Dendritic cell treated with granulocyte-macrophage colony-stimulating factor and Interleukin-4, amounts not matched to agents 40 ng/mL and 50 ng/mL, for 4 days (primary cell): ENCODE data around the gene UBE2Q2.
"Not testable (repeated sequence)": the region's sequence is repeated elsewhere in the genome, so short reads cannot be mapped to it uniquely, and the experiment has no call there.

ENCODE experiments used
- H3K27ac Mint-ChIP-seq: one replicate; pipeline ENCODE4 v1.8.0; 2022; ENCODE audit warnings: mild to moderate bottlenecking, mixed read lengths
- H3K27me3 Mint-ChIP-seq: one replicate; pipeline ENCODE4 v1.8.0; 2022; ENCODE audit warnings: mild to moderate bottlenecking, mixed read lengths
- H3K36me3 Mint-ChIP-seq: one replicate; pipeline ENCODE4 v1.8.0; 2022; ENCODE audit warnings: low read depth, mixed read lengths
- H3K4me1 Mint-ChIP-seq: one replicate; pipeline ENCODE4 v1.8.0; 2022; ENCODE audit warnings: low read depth, mixed read lengths
- H3K4me3 Mint-ChIP-seq: one replicate; pipeline ENCODE4 v1.8.0; 2022; ENCODE audit warnings: mild to moderate bottlenecking, moderate library complexity, mixed read lengths
- H3K9me3 Mint-ChIP-seq: one replicate; pipeline ENCODE4 v1.8.0; 2022; ENCODE audit warnings: mixed read lengths
- intact Hi-C: fragments of 100-400 bp; cut with micrococcal nuclease; formaldehyde crosslinking; loops from one replicate; pipeline ENCODE4 v1.15.0; 2022

UBE2Q2 gene

DNA sequence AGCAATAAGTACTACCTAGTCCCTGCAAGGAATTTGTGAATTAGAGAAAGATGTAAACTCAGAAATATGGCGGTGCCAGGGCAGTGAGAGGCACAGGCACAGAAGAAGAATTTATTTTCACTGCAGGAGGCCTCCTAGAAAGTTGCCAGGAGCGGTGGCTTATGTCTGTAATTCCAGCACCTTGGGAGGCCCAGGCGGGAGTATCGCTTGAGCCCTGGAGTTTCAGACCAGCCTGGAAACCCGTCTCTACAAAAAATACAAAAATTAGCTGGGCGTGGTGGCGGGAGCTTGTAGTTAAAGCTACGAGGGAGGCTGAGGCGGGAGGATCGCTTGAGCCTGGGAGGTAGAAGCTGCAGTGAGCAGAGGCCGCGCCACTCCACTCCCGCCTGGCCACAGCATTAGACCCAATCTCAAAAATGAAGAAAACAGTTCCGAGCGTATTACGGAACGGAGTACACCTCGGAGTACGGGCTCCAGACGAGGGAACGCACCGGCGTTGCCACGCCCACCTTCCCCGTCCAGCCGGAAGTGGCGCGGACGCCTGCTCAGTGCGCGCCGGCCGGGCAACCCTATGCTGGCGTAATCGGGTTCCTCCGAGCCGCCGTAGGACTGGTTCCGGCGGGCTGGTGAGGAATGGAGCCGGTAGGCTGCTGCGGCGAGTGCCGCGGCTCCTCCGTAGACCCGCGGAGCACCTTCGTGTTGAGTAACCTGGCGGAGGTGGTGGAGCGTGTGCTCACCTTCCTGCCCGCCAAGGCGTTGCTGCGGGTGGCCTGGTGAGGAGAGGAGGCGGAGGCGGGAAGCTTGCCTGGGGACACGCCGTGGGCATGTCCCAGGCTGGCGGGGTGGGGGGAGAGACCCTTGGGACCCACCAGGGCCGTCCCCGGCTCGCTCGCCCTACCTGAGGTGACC lies 60.3 kb downstream of the UBE2Q2 start, which contains the start of gene FBXO22:
FBXO22 (plus strand) TSS at position 548 of the 909 bp plus-strand sequence; CDS start at position 634, 86 bp downstream.
- peaks cover 18% of the 10 kb centered on the region for H3K4me1 Mint-ChIP-seq
- intact Hi-C loops, result loop anchor here (10.0 kb wide), 1 partner anchor 59 kb away; the partner anchor contains the start of gene UBE2Q2
- no peaks in the 10 kb centered on the region for H3K9me3 Mint-ChIP-seq
- no peaks in the 10 kb centered on the region for H3K27me3 Mint-ChIP-seq
- H3K27ac Mint-ChIP-seq, result peak within 1 kb of the TSS; percentile 89
- peak within 1 kb of the TSS; percentile 99 for H3K4me3 Mint-ChIP-seq
- peaks cover 44% of the 10 kb centered on the region for H3K36me3 Mint-ChIP-seq

DNA sequence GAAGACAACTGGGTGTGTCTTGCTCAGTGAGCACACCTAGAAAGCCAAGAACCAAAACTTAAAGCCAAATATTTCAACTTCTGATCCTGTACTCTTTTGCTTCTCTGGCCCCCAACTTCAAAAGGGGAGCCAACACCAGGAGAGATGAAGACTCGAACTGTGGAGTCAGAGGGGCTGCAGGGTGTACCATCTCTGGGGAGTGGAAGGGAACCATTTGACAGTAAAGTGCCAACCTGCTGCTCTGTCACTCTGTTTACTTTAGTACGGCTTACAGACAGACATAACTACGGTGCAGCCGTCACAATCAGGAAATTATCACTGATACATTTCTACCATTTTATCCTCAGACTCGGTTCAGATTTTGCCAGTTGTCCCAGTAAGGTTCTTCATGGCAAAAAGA lies 62.0 kb downstream of the UBE2Q2 start:
- peaks cover 59% of the 10 kb centered on the region for H3K36me3 Mint-ChIP-seq
- peaks cover 23% of the 10 kb centered on the region for H3K4me1 Mint-ChIP-seq

DNA sequence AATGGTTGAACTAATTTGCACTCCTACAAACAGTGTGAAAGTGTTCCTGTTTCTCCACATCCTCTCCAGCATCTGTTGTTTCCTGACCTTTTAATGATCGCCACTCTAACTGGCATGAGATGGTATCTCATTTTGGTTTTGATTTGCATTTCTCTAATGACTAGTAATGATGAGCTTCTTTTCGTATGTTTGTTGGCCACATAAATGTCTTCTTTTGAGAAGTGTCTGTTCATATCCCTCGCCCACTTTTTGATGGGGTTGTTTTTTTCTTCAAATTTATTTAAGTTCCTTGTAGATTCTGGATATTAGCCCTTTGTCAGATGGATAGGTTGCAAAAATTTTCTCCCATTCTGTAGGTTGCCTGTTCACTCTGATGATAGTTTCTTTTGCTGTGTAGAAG lies 67.1 kb downstream of the UBE2Q2 start:
- H3K9me3 Mint-ChIP-seq, H3K4me3 Mint-ChIP-seq, H3K27me3 Mint-ChIP-seq, intact Hi-C loops, H3K27ac Mint-ChIP-seq: not testable (repeated sequence)
- Mint-ChIP-seq H3K4me1 (peaks cover 12% of the 10 kb centered on the region), H3K36me3 (peaks cover 78% of the 10 kb centered on the region)

More for the DNA sequence above, 62.0 kb downstream of the UBE2Q2 start:
- no peaks in the 10 kb centered on the region for H3K27me3 Mint-ChIP-seq
- intact Hi-C loops, result loop anchor here (10.0 kb wide), 1 partner anchor 60 kb away; the partner anchor contains the start of gene UBE2Q2
- no peaks in the 10 kb centered on the region for H3K9me3 Mint-ChIP-seq
- peak overlapping the region; percentile 99 for H3K4me3 Mint-ChIP-seq
- no peak overlapping the region for H3K27ac Mint-ChIP-seq

DNA sequence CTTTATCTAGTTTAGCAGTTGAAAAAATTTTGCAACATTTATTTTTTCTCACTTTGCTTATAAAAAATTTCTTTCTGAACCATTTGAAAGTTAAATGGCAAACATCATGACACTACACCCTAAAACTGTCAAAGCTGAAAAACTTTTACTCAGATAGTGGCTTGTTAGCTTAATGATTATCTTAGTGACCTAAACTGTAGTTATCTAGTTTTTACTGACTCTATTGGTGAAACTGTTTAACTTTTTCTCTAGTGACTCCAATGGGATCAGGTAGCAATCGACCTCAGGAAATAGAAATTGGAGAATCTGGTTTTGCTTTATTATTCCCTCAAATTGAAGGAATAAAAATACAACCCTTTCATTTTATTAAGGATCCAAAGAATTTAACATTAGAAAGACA lies 73.7 kb downstream of the UBE2Q2 start:
- intact Hi-C loops, result no loop called here
- peaks cover 6% of the 10 kb centered on the region for H3K4me1 Mint-ChIP-seq
- no peaks in the 10 kb centered on the region for H3K9me3 Mint-ChIP-seq
- H3K27ac Mint-ChIP-seq, result no peak overlapping the region
- peaks cover 59% of the 10 kb centered on the region for H3K36me3 Mint-ChIP-seq
- H3K27me3 Mint-ChIP-seq, result no peaks in the 10 kb centered on the region
- H3K4me3 Mint-ChIP-seq, result no peak overlapping the region

DNA sequence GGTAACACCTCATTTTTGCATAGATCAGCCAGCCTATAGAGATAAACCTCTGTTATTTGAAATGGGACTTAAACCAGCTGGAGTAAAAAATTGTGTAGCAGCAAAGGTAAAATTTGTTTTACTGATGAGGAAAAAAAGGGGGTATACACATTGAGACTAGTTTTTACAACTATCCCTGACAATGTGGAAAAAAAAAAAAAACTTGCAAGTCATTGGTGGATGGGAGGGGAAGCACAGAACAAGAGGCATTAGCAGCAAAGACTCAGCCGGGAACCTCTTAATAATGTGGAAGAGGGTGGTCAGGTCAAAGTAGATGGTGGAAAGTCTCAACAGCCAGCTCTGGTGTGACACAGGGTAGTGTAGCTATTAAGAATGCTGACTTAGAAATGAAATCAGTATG lies 74.9 kb downstream of the UBE2Q2 start:
- H3K4me1 Mint-ChIP-seq, result peaks cover 8% of the 10 kb centered on the region
- no peaks in the 10 kb centered on the region for H3K9me3 Mint-ChIP-seq
- intact Hi-C loops, result no loop called here
- H3K27me3 Mint-ChIP-seq, result no peaks in the 10 kb centered on the region
- peaks cover 56% of the 10 kb centered on the region for H3K36me3 Mint-ChIP-seq
- H3K27ac Mint-ChIP-seq, result no peak overlapping the region
- no peak overlapping the region for H3K4me3 Mint-ChIP-seq

DNA sequence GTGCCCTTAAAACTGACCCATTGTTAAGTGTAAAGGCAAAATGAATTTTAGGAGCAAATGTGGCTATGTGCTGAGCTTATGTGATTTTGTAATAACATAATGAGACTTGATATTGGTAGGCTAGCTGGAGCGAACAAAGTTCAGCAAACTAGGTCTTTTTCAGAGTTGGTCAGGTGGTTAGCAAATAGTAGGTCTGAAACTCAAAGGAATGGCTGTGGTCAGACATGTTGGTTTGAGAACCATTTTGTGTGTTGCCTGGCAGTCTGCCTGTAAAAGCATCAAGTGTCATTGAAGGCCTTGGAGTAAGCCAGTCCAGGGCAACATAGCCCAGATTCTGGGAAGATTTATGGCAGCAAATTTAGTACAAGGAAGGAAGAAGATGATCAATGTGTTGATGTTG lies 76.8 kb downstream of the UBE2Q2 start:
- no peaks in the 10 kb centered on the region for H3K27me3 Mint-ChIP-seq
- intact Hi-C loops, result no loop called here
- H3K27ac Mint-ChIP-seq, result no peak overlapping the region
- H3K36me3 Mint-ChIP-seq, result peaks cover 46% of the 10 kb centered on the region
- peaks cover 9% of the 10 kb centered on the region for H3K4me1 Mint-ChIP-seq
- no peak overlapping the region for H3K4me3 Mint-ChIP-seq
- no peaks in the 10 kb centered on the region for H3K9me3 Mint-ChIP-seq

DNA sequence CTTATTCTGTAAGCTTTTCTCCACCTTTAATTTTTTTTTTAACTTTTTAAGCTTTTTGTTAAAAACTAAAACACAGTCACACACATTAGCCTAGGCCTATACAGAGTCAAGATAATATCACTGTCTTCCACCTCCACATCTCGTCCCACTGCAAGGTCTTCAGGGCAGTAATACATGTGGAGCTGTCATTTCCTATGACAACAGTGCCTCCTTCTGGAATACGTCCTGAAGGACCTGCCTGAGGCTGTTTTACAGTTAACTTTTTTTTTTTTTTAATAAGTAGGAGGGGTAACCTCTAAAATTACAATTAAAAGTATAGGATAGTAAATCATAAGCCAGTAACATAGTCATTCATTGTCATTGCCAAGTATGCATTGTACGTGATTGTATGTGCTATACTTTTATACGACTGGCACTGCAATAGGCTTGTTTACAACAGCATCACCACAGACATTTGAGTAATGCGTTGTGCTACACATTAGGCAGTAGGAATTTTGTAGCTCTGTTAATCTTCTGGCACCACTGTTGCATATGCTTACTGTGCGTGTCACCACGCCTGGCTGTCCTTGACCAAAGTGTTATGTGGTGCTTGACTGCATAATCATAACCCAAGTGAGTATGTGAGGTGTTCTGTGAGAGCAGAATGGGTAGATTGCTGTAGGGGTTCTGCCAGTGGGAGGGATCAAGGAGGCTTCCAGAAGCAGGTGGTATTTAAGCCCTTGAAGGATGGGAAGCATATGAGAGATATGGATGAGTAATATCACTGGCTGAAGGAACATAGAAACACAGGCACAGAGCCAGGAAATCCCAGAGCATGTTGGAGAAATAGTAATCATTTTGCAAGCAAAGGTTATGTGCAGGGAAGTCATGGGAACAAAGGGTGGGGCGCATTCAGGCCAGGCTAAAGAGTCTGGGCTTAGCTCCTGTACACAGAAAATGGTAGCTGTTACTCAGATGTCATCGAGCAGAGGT lies 78.8 kb downstream of the UBE2Q2 start:
- Mint-ChIP-seq H3K9me3 (no peaks in the 10 kb centered on the region), H3K27me3 (no peaks in the 10 kb centered on the region), H3K4me1 (peaks cover 18% of the 10 kb centered on the region), H3K4me3 (no peak overlapping the region), H3K36me3 (peaks cover 54% of the 10 kb centered on the region), H3K27ac (no peak overlapping the region)
- intact Hi-C loops, result no loop called here

DNA sequence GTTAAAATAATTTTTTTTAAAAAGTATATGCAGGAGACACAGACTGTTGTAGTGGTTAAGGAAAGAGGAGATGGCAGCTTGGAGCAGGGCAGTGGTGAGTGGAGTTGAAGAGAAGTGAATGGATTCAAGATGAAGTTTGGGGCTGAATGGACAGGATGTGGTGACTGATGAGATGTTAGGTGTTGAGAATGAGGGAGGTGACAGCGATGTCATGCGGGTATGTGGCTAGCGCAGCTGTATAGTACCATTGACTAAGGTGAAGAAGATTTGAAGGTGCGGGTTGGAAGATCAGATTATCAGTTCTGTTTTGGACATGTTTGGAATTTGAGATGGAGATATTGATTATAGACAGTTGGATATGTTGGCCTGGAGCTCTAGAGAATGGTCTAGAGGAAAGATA lies 80.5 kb downstream of the UBE2Q2 start:
- Mint-ChIP-seq H3K36me3 (peaks cover 56% of the 10 kb centered on the region), H3K9me3 (no peaks in the 10 kb centered on the region), H3K4me1 (peaks cover 18% of the 10 kb centered on the region), H3K27ac (no peak overlapping the region), H3K27me3 (no peaks in the 10 kb centered on the region), H3K4me3 (no peak overlapping the region)
- intact Hi-C loops, result no loop called here

DNA sequence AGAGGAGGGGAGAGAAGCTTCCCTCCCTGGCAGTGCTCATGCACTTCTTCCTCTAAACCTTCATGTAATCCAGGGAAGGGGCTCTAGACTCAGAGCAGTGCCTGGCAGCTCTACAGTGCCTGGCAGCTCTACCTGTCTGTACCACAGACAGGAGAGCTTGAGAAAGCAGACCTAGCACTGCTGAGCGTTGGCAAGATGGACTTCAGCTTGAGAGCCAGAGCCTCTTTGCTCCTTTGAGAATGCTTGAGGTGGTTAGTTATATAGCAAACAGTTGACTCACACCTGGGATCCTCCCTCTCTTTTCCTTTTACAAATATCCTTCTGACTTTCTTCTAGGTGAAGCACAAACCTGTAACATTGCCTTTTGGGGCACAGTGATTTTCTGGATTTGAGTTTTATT lies 81.3 kb downstream of the UBE2Q2 start:
- intact Hi-C loops, result no loop called here
- Mint-ChIP-seq H3K4me3 (no peak overlapping the region), H3K27ac (no peak overlapping the region), H3K27me3 (no peaks in the 10 kb centered on the region), H3K4me1 (peaks cover 18% of the 10 kb centered on the region), H3K36me3 (peaks cover 52% of the 10 kb centered on the region), H3K9me3 (no peaks in the 10 kb centered on the region)

DNA sequence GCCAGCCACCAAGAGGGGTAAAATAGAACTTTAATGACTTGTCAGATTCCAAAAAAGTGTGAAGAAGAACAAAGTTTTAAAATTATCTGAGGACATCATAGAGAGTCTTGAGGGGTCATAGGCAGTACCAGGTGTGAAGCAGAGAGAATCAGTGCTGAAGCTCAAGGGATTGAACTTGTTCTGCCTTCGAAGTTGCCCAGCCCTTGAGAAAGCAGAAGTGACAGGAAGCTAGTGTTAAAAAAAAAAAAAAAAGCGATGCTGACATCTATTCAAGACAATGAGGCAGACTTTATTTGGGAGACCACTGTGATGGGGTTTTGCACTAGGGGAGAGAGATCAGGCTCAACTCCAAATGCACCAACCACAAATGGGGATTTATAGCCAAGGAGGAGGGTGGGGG lies 82.2 kb downstream of the UBE2Q2 start:
- no peak overlapping the region for H3K27ac Mint-ChIP-seq
- intact Hi-C loops, result no loop called here
- peaks cover 18% of the 10 kb centered on the region for H3K4me1 Mint-ChIP-seq
- peaks cover 52% of the 10 kb centered on the region for H3K36me3 Mint-ChIP-seq
- H3K27me3 Mint-ChIP-seq, result no peaks in the 10 kb centered on the region
- H3K4me3 Mint-ChIP-seq, result no peak overlapping the region
- no peaks in the 10 kb centered on the region for H3K9me3 Mint-ChIP-seq

DNA sequence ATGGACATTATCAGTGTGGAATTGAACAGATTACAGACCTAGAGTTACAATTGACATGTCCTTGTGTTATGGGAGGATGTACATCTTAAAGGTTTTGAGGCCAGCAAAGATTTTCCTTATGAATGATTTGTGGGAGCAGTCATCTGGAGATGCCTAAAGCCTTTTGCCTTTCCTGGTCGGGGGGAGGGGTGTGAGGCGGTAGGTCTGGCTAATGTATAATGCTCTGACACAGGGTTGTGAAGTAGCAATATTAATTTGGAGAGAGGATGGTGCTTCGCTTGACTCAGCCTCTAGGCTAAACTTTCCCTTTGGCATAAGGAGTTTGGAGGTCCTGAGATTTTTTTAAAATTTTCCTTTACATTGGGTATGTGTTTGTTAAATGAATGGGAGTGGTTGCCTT lies 83.7 kb downstream of the UBE2Q2 start:
- no peak overlapping the region for H3K27ac Mint-ChIP-seq
- intact Hi-C loops, result no loop called here
- no peaks in the 10 kb centered on the region for H3K9me3 Mint-ChIP-seq
- peaks cover 18% of the 10 kb centered on the region for H3K4me1 Mint-ChIP-seq
- no peaks in the 10 kb centered on the region for H3K27me3 Mint-ChIP-seq
- H3K4me3 Mint-ChIP-seq, result no peak overlapping the region
- peaks cover 63% of the 10 kb centered on the region for H3K36me3 Mint-ChIP-seq

DNA sequence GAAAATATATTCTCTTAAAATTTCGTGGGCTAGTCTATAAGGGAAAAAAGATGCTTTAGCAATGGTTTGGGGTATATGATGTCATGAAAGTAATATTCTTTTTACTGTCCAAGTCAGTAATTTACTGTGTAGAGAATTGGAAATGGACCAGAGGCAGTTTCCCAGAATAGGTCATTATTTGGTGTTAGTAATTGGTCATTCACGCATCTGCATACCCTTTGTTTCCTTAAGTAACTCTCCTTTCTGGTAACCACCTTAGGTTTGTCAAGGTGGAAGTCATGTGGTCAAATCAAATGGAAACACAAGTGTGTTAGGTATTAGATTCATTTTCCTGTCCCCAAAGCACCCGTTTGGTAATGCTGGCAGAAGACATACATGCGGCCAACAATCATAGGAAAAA lies 84.4 kb downstream of the UBE2Q2 start:
- H3K27me3 Mint-ChIP-seq, result no peaks in the 10 kb centered on the region
- peaks cover 60% of the 10 kb centered on the region for H3K36me3 Mint-ChIP-seq
- no peak overlapping the region for H3K4me3 Mint-ChIP-seq
- peaks cover 12% of the 10 kb centered on the region for H3K4me1 Mint-ChIP-seq
- intact Hi-C loops, result no loop called here
- no peaks in the 10 kb centered on the region for H3K9me3 Mint-ChIP-seq
- no peak overlapping the region for H3K27ac Mint-ChIP-seq

DNA sequence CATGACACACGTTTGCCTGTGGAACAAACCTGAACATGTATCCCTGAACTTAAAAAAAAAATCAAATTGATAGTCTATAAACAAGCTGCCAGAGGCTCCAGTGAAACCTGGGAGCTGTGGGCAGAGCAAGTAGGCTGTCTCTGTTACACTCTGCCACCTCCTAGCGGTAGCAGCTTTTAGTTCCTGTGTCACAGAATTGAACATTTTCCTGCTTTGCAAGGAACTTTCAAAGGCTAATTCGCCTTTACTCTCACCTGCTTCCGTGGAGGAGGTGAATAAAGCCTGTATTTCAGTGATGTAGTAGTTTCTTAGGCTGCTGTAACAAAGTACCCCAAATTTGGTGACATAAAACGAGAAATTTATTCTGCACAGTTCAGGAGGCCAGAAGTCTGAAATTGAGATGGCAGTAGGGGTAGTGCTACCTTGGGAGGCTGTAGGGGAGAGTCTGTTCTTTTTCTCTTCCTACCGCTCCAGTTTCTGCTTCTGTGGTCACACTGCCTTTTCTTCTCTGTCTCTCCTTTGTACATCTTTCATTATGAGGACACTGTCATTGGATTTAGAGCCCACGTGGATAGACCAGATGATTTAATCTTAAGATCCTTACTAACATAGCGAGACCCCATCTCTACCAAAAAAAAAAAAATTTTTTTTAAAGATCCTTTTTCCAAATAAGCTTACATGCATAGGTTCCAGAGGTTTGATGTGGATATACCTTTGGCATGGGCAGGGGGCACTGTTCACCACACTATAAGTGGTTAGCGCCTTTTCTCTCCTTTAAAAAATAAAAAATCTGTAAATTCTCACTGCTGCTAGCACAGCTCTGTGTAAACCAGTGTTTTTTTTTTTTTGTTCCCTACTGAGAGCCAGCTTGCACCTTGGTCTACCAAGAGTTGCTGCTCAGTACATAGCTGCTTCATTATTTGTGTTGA lies 85.7 kb downstream of the UBE2Q2 start:
- H3K27ac Mint-ChIP-seq, result no peak overlapping the region
- peaks cover 60% of the 10 kb centered on the region for H3K36me3 Mint-ChIP-seq
- intact Hi-C loops, result no loop called here

More for the DNA sequence above, 85.7 kb downstream of the UBE2Q2 start:
- Mint-ChIP-seq H3K4me3 (no peak overlapping the region), H3K4me1 (peaks cover 10% of the 10 kb centered on the region), H3K27me3 (no peaks in the 10 kb centered on the region), H3K9me3 (no peaks in the 10 kb centered on the region)
